Right forelimb (tissue), 1 donor: ENCODE results near the gene SPDL1.
"Not testable (repeated sequence)": the region's sequence is repeated elsewhere in the genome, so short reads cannot be mapped to it uniquely, and the experiment has no call there.

Experiments used
- DNase-seq: peaks from one replicate; pipeline ENCODE4 v3.0.0-alpha.2; 2018

SPDL1 gene

GRCh38 chr5:169574134-169574646, 9.4 kb upstream of the SPDL1 start:
- no peak for DNase-seq

- no peak for DNase-seq
Observed at GRCh38 chr5:169576181-169576598, 7.4 kb upstream of the SPDL1 start.

GRCh38 chr5:169577951-169578350, 5.6 kb upstream of the SPDL1 start:
- DNase-seq, result no peak

- DNase-seq, result no peak
Observed at GRCh38 chr5:169580964-169581363, 2.6 kb upstream of the SPDL1 start.

GRCh38 chr5:169581580-169582227, 1.9 kb upstream of the SPDL1 start:
- peak; percentile 61 for DNase-seq

- no peak for DNase-seq
Observed at GRCh38 chr5:169583101-169583423, 511 bp upstream of the SPDL1 start.

GRCh38 chr5:169584998-169585451, 1.5 kb downstream of the SPDL1 start:
- no peak for DNase-seq

GRCh38 chr5:169590602-169591001, 7.0 kb downstream of the SPDL1 start:
- DNase-seq, result no peak

- no peak for DNase-seq
Observed at GRCh38 chr5:169591636-169592035, 8.1 kb downstream of the SPDL1 start.

- DNase-seq, result no peak
Observed at GRCh38 chr5:169592937-169593650, 9.5 kb downstream of the SPDL1 start.

- no peak for DNase-seq
Observed at GRCh38 chr5:169595172-169595820, 11.7 kb downstream of the SPDL1 start.

- DNase-seq, result no peak
Observed at GRCh38 chr5:169599451-169599850, 15.9 kb downstream of the SPDL1 start.

GRCh38 chr5:169602535-169602934, 19.0 kb downstream of the SPDL1 start:
- DNase-seq, result no peak

GRCh38 chr5:169606279-169606678, 22.7 kb downstream of the SPDL1 start:
- no peak for DNase-seq

- DNase-seq, result no peak
Observed at GRCh38 chr5:169607882-169608281, 24.3 kb downstream of the SPDL1 start.

- no peak for DNase-seq
Observed at GRCh38 chr5:169609716-169610115, 26.1 kb downstream of the SPDL1 start.

- no peak for DNase-seq
Observed at GRCh38 chr5:169610606-169611005, 27.0 kb downstream of the SPDL1 start.

- no peak for DNase-seq
Observed at GRCh38 chr5:169615561-169615960, 32.0 kb downstream of the SPDL1 start.

- DNase-seq, result not testable (repeated sequence)
Observed at GRCh38 chr5:169624307-169624706, 40.7 kb downstream of the SPDL1 start.

GRCh38 chr5:169626779-169627178, 43.2 kb downstream of the SPDL1 start:
- DNase-seq, result no peak

- DNase-seq, result no peak
Observed at GRCh38 chr5:169627551-169627950, 44.0 kb downstream of the SPDL1 start.

GRCh38 chr5:169628892-169629291, 45.3 kb downstream of the SPDL1 start:
- no peak for DNase-seq

GRCh38 chr5:169629847-169630548, 46.4 kb downstream of the SPDL1 start:
- no peak for DNase-seq
